ENCODE measurements around the gene ABCB11.

GRCh38 chr2:168992591-168993349, 38.4 kb downstream of the ABCB11 start:
- TF ChIP-seq CTCF (IDR thresholded peaks at IDR 0.05 in 4 of 5, conservative IDR thresholded peaks at IDR 0.05 in 1 of 5) (no peak), POLR2A (IDR thresholded peaks at IDR 0.05) (no peak)

All from gastrocnemius medialis (tissue), 4 donors.